AG10803 (cell line): ENCODE measurements around the gene RSPH10B.
A peak's percentile ranks its signal among the peaks of the same experiment; 100 is the strongest.
"Not testable (repeated sequence)": the region's sequence is repeated elsewhere in the genome, so short reads cannot be mapped to it uniquely, and the experiment has no call there.

Experiments used
- DNase-seq: peaks from one replicate; pipeline ENCODE4 v3.0.0; 2010; ENCODE audit warnings: low read depth
- H3K4me3 ChIP-seq: 2 replicates; pipeline ENCODE4 v1.5.1; 2011; ENCODE audit warnings: mild to moderate bottlenecking, low read length, control low read depth
- TF ChIP-seq, protein P1 (sequence below): conservative IDR thresholded peaks from 2 replicates; pipeline ENCODE4 v1.5.1; 2011; ENCODE audit warnings: mild to moderate bottlenecking, low read length, control low read depth, inconsistent platforms

The RSPH10B gene

DNA sequence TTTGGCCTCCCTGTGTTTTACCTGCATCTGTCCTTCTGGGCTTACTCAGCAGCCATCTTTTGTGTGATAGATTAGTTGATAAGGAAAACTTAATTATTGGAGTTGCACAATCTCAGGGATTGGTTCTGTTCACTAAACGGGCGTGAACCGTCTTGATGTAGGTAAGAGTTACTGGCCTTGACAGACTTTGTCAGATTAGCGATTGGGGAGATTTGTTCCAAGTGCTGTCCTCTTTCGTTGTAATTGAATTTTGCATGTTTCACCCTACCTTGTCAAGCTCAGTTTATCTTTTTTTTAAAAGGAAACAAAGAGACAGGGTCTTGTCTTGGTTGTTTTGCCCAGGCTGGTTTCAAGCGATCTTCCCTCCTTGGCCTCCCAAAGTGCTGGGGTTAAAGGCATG, 67.5 kb downstream of the RSPH10B start:
- DNase-seq, H3K4me3 ChIP-seq: not testable (repeated sequence)

DNA sequence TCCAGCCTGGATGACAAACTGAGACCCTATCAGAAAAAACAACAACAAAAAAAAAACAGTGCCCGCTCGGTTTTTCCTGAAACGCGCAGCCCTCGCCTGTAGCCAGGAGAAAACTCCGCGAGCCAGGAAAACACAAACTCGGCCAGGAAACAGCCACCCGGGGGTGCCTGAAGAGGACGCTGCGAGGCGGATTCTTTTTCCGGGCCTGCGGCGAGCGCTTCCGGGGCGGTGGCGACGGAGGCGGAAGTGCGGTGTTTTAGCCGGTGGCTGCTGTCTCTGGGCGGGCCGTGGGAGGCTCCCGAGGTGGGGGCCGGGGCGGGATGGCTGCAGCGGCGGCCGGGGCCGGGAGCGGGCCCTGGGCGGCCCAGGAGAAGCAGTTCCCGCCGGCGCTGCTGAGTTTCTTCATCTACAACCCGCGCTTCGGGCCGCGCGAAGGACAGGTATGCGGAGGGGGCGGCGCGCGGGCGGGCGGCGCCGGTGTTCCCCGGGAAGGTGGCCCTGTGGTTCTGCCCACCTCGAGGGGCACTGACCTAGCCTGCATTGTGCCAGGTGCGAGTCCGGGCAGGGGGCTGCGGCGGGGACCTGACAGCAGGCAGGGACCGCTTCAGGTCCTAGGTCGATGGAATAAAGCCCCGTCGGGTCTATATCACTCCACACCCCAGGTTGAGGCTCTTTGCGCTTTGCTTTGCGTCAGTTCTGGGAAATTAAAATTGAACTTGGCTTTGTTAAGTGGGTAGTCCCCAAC, 71.8 kb downstream of the RSPH10B start, which contains the start of gene CCZ1:
Gene CCZ1, plus strand, starts transcription at position 254 of the 745 bp plus-strand sequence. Its CDS starts 67 bp downstream, at position 321.
- peak within 1 kb of the TSS; percentile 50 for H3K4me3 ChIP-seq
- TF ChIP-seq, protein P1, sequence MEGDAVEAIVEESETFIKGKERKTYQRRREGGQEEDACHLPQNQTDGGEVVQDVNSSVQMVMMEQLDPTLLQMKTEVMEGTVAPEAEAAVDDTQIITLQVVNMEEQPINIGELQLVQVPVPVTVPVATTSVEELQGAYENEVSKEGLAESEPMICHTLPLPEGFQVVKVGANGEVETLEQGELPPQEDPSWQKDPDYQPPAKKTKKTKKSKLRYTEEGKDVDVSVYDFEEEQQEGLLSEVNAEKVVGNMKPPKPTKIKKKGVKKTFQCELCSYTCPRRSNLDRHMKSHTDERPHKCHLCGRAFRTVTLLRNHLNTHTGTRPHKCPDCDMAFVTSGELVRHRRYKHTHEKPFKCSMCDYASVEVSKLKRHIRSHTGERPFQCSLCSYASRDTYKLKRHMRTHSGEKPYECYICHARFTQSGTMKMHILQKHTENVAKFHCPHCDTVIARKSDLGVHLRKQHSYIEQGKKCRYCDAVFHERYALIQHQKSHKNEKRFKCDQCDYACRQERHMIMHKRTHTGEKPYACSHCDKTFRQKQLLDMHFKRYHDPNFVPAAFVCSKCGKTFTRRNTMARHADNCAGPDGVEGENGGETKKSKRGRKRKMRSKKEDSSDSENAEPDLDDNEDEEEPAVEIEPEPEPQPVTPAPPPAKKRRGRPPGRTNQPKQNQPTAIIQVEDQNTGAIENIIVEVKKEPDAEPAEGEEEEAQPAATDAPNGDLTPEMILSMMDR: peak; percentile 31
- DNase-seq: peak; percentile 64

DNA sequence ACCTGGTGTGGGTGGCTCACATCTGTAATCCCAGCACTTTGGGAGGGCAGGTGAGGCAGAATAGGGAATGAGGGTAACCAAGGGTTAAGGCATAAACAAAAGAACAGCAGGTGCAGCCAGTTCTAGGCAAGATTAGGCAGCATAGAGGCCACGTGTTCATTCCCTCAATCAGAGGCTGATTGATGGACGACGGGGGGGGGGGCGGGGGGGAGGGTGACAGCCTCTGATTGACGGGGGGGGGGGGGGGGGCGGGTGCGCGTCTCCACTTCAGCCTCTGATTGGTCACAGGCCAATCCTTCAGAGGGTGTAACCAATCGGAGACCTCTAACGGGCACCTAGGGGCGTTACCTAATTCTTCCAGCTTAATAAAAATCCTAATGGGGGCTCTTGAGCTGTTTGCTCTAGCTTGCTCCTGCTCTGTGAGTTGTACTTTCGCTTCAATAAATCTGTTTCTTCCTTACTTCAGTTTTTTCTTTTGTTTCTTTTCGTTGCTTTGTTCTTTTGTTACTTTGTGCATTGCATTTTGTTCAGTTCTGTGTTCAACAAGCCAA, 73.0 kb downstream of the RSPH10B start:
- not testable (repeated sequence) for DNase-seq, H3K4me3 ChIP-seq

DNA sequence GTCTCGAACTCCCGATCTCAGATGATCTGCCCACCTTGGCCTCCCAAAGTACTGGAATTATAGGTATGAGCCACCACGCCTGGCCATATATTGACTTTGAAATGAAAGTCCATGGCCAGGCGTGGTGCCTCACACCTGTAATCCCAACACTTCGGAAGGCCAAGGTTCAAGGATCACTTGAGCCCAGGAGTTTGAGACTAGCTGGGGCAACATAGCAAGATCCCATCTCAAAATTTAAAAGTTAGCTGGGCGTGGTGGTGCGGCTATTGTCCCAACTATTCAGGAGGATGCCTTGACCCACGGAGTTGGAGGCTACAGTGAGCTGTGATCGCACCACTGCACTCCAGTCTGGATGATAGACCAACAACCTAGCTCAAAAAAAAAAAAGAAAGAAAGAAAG, 78.0 kb downstream of the RSPH10B start:
- TF ChIP-seq, protein P1: no peak

DNA sequence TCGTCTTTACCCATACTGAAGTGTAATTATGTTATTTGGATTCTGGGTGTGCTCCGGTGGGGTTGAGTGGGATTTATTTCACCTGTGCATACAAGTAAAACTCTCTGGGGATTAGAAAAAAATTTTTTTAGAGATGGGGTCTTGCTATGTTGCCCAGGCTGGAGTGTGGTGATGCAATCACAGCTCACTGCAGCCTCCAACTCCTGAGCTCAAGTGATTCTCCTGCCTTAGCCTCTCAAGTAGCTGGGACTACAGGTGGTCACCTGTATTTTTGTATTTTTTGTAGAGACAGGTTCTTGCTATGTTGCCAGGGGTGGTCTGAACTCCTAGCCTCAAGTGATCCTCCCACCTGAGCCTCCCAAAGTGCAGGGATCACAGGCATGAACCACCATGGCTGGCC, 80.2 kb downstream of the RSPH10B start:
- not testable (repeated sequence) for H3K4me3 ChIP-seq, DNase-seq

More for the DNA sequence above, 78.0 kb downstream of the RSPH10B start:
- DNase-seq: no peak
- no peak overlapping the region for H3K4me3 ChIP-seq

DNA sequence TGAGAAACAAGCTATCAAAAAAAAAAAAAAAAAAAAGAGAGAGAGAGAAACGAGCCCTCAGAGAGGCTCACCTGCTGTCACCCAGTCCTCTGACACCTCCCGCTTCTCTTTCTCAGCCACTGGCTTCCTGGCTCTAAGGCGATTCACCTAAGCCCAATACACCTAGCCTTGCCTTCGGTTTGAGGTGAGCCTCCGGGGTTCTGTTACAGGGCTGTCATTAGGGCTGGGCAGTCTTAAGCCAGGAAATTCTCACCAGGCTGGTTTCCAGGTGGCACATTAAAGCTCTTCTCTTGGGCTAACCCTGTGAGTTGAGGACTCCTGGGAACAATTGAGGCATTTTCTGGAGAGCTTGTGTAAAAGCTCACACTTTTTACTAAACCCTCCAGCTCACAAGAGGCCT, 82.5 kb downstream of the RSPH10B start:
- not testable (repeated sequence) for H3K4me3 ChIP-seq, DNase-seq

DNA sequence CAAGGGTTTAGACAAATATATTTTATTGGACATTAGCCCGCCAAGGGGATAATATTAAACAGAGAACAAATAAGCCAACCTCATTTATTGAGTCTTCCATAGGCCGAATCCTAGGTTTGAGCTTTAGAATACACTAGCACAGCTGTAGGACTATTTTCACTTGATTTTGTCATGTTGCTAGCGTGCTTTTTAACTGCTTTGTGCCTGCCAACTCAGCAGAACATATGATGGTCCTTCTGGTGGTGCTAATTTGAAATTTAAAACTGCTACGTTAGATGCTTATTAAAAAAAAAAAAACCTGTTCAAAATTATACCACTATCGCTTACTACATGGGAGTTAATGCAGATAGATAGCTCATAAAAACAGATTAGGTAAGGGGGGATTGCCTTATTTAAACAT, 86.1 kb downstream of the RSPH10B start:
- not testable (repeated sequence) for H3K4me3 ChIP-seq, DNase-seq

DNA sequence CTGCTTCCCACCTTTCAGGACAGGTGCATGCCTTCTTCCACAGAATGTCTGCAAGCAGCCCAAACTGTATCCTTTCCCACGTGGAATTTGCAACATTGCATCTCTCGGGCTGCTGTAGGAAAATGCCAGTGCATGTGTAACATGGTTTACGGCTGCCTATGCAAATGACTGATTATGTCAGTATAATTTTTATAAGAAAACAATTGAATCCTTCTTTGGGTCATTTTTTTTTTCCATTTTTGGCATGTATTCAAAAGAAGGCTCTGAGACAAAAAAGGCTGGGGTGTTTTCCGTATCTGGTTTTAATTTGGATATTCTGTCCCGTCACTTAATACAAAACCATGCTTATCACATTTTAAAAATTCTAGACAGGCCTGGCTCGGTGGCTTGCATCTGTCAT, 90.4 kb downstream of the RSPH10B start:
- H3K4me3 ChIP-seq, DNase-seq: not testable (repeated sequence)

DNA sequence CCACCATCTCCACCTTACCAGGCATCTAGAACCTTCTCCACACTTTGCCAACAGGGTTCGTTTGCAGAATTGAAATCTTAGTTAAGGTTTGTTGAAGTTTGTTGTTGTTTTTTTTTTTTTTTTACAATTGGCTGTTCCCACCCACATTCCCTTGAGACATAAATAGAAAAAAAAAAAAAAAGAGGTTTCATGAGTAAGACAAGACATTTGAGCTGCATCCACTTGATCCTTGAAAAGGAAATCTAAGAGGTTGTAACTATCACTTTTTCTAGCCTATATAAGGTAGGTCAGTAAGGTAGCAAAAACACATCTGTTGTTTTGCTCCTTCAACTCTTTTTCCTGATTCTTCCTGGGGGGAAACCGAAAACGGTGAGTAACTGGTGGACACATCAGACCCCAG, 90.9 kb downstream of the RSPH10B start:
- not testable (repeated sequence) for DNase-seq, H3K4me3 ChIP-seq
